HG02759 (cell line): ENCODE data around the gene ALAS1.

Source experiments
- ATAC-seq: cut with Tn5 transposase; IDR thresholded peaks from one replicate; pipeline ENCODE4 v1.9.1; 2021; ENCODE audit warnings: mild to moderate bottlenecking, moderate library complexity; ENCODE audit not compliant: unreplicated experiment

ALAS1 gene

GRCh38 chr3:52248816-52249547 lies 51.0 kb downstream of the ALAS1 start:
- no peak for ATAC-seq

GRCh38 chr3:52249683-52250082 lies 51.7 kb downstream of the ALAS1 start:
- ATAC-seq, result no peak

- no peak for ATAC-seq
Observed at GRCh38 chr3:52250122-52250521, 52.2 kb downstream of the ALAS1 start.

GRCh38 chr3:52253314-52254304 lies 55.6 kb downstream of the ALAS1 start:
- ATAC-seq, result peak; percentile 93

GRCh38 chr3:52254608-52255007 lies 56.6 kb downstream of the ALAS1 start:
- no peak for ATAC-seq

GRCh38 chr3:52256159-52256558 lies 58.2 kb downstream of the ALAS1 start:
- no peak for ATAC-seq

GRCh38 chr3:52256622-52257021 lies 58.7 kb downstream of the ALAS1 start:
- no peak for ATAC-seq

- no peak for ATAC-seq
Observed at GRCh38 chr3:52257911-52258310, 60.0 kb downstream of the ALAS1 start.

GRCh38 chr3:52259035-52259434 lies 61.1 kb downstream of the ALAS1 start:
- no peak for ATAC-seq

GRCh38 chr3:52259448-52259847 lies 61.5 kb downstream of the ALAS1 start:
- no peak for ATAC-seq

GRCh38 chr3:52262447-52262846 lies 64.5 kb downstream of the ALAS1 start:
- ATAC-seq, result no peak
